WTC11 (cell line): ENCODE results near the gene MDH1.

Source experiments
- CTCF ChIP-seq: fragments of 200-600 bp; IDR thresholded peaks from 2 replicates; pipeline ENCODE4 v1.8.0; 2022; ENCODE audit warnings: antibody characterized with exemption
- E2F1 ChIP-seq: sonication (generic); formaldehyde crosslinking; IDR thresholded peaks from 2 replicates; pipeline ENCODE4 v1.8.0; 2022; ENCODE audit warnings: mild to moderate bottlenecking, missing genetic modification reagents
- FOXP1 ChIP-seq: sonication (generic); formaldehyde crosslinking; IDR thresholded peaks from 2 replicates; pipeline ENCODE4 v1.8.0; 2022; ENCODE audit warnings: missing genetic modification reagents, mild to moderate bottlenecking, moderate library complexity, borderline replicate concordance
- MAX ChIP-seq: sonication (generic); formaldehyde crosslinking; IDR thresholded peaks from 2 replicates; pipeline ENCODE4 v1.8.0; 2022; ENCODE audit warnings: mild to moderate bottlenecking, missing genetic modification reagents
- MXD4 ChIP-seq: fragments of 250-450 bp; sonication (Bioruptor Pico); IDR thresholded peaks from 2 replicates; pipeline ENCODE4 v1.8.0; 2021; ENCODE audit warnings: mild to moderate bottlenecking, moderate library complexity, borderline replicate concordance
- RELA ChIP-seq: sonication (generic); formaldehyde crosslinking; IDR thresholded peaks from 2 replicates; pipeline ENCODE4 v1.8.1; 2022; ENCODE audit warnings: missing genetic modification reagents, mild to moderate bottlenecking, borderline replicate concordance
- ZNF121 ChIP-seq: sonication (generic); formaldehyde crosslinking; IDR thresholded peaks from 2 replicates; pipeline ENCODE4 v1.8.0; 2023; ENCODE audit warnings: missing genetic modification reagents
- ZNF671 ChIP-seq: fragments of 250-450 bp; sonication (Bioruptor Pico); IDR thresholded peaks from 2 replicates; pipeline ENCODE4 v1.8.0; 2021; ENCODE audit warnings: mild to moderate bottlenecking

GRCh38 chr2:63622751-63623150 lies 34.0 kb downstream of the MDH1 start:
- TF ChIP-seq CTCF: no peak
- TF ChIP-seq ZNF671 (CRISPR knock-in tag): no peak
- no peak for TF ChIP-seq E2F1 (CRISPR knock-in tag)
- TF ChIP-seq MXD4 (CRISPR knock-in tag): no peak
- no peak for TF ChIP-seq RELA (CRISPR knock-in tag)
- no peak for TF ChIP-seq ZNF121 (CRISPR knock-in tag)
- TF ChIP-seq FOXP1: no peak
- TF ChIP-seq MAX (CRISPR knock-in tag): no peak
